Epithelial cell of esophagus (primary cell): ENCODE results near the gene LEAP2.

Experiments used
- DNase-seq: peaks from one replicate; pipeline ENCODE4 v3.0.0; 2010; ENCODE audit warnings: low read depth
- H3K4me3 ChIP-seq: 2 replicates; pipeline ENCODE4 v1.5.1; 2011; ENCODE audit warnings: mild to moderate bottlenecking, low read length, control low read depth
- CTCF ChIP-seq: IDR thresholded peaks from 2 replicates; pipeline ENCODE4 v1.5.1; 2011; ENCODE audit warnings: low read depth, mild to moderate bottlenecking, low read length, control low read depth, inconsistent platforms; ENCODE audit not compliant: insufficient read depth; ENCODE audit errors: missing control alignments

The LEAP2 gene

GRCh38 chr5:132873119-132873929, at the start of gene LEAP2:
LEAP2 (plus strand) TSS chr5:132873668; CDS start chr5:132873695, 27 bp downstream.
- no peak within 1 kb of the TSS for H3K4me3 ChIP-seq
- no peak for DNase-seq
- no peak for TF ChIP-seq CTCF

- no peak for DNase-seq
- no peak for TF ChIP-seq CTCF
- H3K4me3 ChIP-seq = no peak overlapping the region
These were observed 49.0 kb upstream of the LEAP2 start for GRCh38 chr5:132824426-132824825.

DNA sequence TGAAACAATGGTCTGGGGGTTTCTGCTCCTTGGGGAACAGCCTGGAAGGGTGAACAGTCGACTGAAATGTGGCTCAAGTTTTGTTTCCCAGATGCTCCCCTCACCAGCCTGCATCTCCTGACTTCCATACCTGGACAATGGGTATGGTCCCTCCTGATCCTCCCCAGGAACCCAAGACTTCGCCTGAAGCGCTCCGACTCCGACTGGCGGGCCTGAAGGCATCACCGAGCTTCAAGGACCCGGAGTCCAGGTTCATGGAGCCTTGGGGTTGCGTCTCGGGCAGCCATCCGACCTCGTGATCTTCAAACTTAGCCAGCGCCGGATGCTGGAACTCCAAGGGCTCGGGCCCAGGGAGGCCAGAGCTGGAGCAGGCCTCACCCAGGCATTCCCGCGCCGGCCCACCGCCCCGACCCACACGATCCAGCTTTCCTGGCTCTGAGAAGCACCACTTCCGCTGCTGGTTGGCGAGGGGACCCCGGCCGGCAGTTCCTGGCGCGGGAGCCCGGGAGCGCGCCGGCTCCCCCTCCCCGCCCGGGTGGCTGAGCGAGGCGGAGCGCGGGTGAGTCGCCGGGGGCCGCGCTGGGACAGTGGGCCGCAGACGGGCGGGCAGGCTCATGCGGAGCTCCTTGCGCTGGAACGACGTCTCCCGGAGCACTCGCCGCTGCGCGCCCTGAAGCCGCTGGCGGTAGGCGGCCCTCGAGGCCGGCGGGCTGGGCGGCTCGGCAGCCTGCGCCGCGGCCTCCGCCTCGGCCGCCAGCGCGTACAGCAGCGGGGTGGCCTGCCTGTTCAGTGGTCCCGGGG, 48.2 kb upstream of the LEAP2 start:
- no peak for DNase-seq
- TF ChIP-seq CTCF = no peak
- no peak overlapping the region for H3K4me3 ChIP-seq

DNA sequence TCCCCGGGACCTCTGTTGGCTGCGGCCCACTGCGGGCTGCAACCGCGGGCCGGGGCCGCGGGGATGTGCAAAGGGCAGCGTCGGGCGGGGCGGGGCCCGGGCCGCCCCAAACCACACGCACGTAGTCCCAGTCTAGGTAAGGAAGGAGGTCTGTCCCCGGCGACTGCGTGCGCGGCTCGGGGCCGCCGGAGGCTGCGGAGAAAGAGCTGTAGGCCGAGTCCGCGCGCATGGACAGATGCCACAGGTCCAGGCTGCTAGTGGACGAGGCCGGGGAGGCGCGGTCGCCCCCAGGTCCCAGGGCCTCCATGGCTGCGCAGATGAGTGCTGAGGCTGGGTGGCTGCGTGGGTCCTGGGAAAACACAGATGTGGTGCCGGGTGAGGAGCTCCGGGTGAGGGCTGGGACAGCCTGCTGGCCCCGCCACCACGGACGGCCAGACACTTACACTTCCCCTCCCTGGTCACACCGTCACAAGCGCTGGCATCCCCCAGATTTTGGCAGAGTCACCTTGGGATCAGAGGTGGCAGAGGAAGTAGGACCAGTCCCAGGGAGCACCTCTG, 47.6 kb upstream of the LEAP2 start:
- no peak for TF ChIP-seq CTCF
- DNase-seq = no peak
- no peak overlapping the region for H3K4me3 ChIP-seq

DNA sequence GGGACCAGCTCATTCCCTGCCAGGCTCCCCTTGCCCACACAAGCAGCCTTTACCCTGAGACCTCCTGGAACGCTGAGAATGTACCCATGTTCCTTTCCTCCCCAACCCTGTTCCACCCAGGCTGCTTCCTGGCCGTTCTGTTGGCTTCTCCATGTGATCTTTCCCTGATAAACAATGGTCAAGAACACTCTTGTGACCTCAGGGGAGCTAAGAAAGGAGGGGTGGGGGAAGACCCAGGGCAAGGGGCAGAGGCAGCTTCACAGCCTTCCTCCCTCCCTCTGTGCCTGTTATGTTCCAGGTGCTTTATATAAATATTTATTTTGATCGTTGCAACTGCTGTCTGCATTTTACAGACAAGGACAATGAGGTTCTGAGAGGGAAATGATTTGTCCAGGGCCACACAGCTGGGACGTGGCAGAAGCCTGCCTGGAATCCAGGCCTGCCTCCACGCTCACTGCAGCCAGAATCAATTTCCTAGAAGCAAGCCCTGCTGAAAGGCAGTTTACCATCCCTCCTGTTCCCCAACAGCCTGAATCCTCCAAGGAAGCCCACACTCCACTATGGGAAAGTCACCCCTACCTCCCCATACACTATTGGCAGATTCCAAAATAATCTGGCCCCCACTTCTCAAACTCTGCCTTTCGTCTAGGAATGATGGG, 46.9 kb upstream of the LEAP2 start:
- no peak for TF ChIP-seq CTCF
- no peak for DNase-seq
- no peak overlapping the region for H3K4me3 ChIP-seq

DNA sequence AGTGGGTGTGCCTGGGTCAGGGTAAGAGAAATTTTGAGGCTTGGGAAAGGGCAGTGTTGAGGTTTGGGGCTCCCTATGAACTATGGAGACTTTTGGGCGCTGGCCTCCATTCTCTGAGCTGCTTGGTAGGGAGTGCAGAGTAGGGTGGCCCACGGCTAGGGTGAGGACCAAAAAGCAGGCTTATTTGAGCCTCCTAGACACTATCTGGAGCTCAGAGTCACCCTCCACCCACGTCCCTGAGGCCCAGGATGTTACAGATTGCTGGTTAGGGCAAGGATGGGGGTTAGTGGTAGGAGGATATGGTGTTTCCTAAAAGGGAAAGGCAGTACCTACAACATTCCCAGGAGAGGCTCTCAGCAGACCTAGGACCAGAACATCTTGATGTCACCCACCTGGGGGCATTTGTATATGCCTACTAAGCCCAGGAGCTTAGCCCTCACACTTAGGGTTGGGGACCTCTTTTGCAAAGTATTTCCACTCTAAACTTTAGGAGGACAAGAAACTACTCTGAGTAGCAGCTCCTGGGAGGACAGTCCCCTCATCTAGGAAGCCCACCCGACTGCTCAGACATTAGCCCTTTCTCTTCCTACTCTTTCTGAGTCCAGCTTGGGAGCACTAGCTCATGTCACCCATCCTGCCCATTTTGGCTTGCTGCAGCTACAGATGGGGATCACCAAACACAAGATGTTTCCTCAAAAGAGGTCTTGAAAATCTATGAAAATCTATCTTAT, 45.4 kb upstream of the LEAP2 start:
- no peak for TF ChIP-seq CTCF

More for the DNA sequence above, 45.4 kb upstream of the LEAP2 start:
- DNase-seq = no peak
- no peak overlapping the region for H3K4me3 ChIP-seq
